ENCODE measurements around the gene SORL1. TPM values are rescaled to one million over a fixed set of nuclear protein-coding genes. Genes with fewer than 3 reads are reported as not detected.

SORL1 gene
- total RNA-seq, 1 donor from 2014 or later, result 11.3 TPM

DNA sequence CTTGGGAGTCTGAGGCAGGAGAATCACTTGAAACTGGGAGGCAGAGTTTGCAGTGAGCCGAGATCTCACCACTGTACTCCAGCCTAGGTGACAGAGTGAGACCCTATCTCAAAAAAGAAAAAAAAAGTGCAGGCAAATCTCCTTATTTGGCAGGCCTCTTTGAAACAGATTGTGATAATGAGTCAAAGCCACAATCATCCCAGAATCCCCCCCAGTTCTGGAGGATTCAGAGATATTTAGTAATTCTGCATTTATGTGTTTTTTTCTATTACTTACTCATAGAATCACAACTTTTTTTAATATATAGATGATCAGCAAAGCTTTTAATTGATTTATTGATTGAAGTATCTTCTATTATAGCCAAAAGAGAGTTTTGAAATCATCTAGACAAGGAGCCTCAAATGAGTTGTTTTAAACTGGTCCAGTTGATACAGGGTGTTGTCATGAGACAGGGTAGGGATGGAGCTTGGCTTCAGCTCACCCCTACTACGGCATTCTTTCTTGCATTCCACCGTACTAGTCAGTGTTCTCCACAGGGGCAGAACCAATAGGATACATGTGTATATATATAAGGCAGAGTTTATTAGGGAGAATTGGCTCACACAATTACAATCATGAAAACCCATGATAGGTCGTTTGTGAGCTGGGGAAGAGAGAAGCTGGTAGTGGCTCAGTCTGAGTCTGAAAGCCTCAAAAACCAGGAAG lies 39.3 kb upstream of the SORL1 start:
- DNase-seq (ENCODE audit: low read depth) (no peak), FAIRE-seq (no peak)
- Histone ChIP-seq H3K36me3 (ENCODE audit: control insufficient read depth, insufficient read depth, low read length) (no peaks in the 10 kb centered on the region), H3K27me3 (ENCODE audit: control insufficient read depth, insufficient read depth, low read length) (no peaks in the 10 kb centered on the region), H3K4me3 (ENCODE audit: low read depth, low read length) (no peak overlapping the region)
- TF ChIP-seq, protein P1, sequence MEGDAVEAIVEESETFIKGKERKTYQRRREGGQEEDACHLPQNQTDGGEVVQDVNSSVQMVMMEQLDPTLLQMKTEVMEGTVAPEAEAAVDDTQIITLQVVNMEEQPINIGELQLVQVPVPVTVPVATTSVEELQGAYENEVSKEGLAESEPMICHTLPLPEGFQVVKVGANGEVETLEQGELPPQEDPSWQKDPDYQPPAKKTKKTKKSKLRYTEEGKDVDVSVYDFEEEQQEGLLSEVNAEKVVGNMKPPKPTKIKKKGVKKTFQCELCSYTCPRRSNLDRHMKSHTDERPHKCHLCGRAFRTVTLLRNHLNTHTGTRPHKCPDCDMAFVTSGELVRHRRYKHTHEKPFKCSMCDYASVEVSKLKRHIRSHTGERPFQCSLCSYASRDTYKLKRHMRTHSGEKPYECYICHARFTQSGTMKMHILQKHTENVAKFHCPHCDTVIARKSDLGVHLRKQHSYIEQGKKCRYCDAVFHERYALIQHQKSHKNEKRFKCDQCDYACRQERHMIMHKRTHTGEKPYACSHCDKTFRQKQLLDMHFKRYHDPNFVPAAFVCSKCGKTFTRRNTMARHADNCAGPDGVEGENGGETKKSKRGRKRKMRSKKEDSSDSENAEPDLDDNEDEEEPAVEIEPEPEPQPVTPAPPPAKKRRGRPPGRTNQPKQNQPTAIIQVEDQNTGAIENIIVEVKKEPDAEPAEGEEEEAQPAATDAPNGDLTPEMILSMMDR (IDR thresholded peaks at IDR 0.05; ENCODE audit: insufficient read depth, low read length, severe bottlenecking), result no peak

DNA sequence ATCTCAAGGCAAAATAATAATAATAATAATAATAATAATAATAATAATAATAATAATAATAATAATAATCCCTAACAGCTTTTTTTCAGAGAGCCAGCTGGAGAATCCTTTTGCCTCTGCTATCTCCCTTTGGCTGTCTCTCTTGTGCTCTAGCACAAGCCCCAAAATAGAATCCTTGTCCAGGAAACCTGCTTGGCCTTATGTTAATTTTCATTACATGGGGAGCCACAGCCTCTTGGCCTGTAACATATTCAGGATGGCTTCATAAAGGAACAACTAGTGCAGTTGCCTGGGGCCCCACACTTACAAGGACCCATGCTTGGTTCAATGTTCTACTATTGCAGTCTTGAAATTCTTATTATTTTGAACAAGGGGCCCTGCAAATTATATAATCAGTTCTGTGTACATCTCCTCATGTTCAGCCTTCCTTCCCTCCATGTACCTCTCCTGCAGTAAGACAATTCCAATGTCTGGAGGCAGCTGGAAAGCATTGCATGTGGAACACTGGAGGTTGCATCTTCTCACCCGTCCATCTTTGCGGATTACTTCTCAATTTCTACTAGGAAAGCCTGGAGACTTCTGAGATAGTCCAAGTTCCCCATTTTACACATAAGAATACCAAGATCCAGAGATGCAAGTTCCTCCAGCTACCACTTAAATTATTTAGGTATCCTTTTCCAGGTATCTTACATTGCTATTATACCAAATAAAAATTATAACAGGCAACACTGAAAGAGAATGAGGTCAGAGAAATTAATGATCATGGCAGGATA lies 37.8 kb upstream of the SORL1 start:
- no peaks in the 10 kb centered on the region for H3K36me3 ChIP-seq (ENCODE audit: control insufficient read depth, insufficient read depth, low read length)
- FAIRE-seq, result no peak
- no peaks in the 10 kb centered on the region for H3K27me3 ChIP-seq (ENCODE audit: control insufficient read depth, insufficient read depth, low read length)
- H3K4me3 ChIP-seq (ENCODE audit: low read depth, low read length), result no peak overlapping the region
- no peak for DNase-seq (ENCODE audit: low read depth)
- TF ChIP-seq, protein P1 (IDR thresholded peaks at IDR 0.05; ENCODE audit: insufficient read depth, low read length, severe bottlenecking), result no peak

DNA sequence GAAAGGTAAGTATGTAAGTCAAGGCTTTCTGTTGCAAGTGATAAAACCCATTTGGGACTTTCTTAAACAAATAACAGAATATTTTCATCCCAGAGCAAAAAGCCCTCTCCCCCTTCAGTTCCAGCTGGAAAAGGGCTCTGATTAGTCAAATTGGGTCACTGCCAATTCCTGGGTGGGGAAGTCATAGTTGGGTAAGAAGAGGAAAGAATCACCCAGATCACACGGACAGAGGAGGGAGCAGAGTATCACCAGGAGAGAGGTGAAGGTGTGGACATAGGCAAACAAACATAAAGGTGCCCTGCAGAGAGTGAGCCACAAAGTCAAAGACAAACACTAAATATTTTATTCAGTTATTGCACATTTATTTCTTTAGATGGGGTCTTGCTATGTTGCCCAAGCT lies 36.3 kb upstream of the SORL1 start:
- H3K36me3 ChIP-seq (ENCODE audit: control insufficient read depth, insufficient read depth, low read length), result no peaks in the 10 kb centered on the region
- no peak overlapping the region for H3K4me3 ChIP-seq (ENCODE audit: low read depth, low read length)
- FAIRE-seq (no peak), DNase-seq (ENCODE audit: low read depth) (peak; percentile 68)
- no peaks in the 10 kb centered on the region for H3K27me3 ChIP-seq (ENCODE audit: control insufficient read depth, insufficient read depth, low read length)
- TF ChIP-seq, protein P1 (IDR thresholded peaks at IDR 0.05; ENCODE audit: insufficient read depth, low read length, severe bottlenecking), result no peak

DNA sequence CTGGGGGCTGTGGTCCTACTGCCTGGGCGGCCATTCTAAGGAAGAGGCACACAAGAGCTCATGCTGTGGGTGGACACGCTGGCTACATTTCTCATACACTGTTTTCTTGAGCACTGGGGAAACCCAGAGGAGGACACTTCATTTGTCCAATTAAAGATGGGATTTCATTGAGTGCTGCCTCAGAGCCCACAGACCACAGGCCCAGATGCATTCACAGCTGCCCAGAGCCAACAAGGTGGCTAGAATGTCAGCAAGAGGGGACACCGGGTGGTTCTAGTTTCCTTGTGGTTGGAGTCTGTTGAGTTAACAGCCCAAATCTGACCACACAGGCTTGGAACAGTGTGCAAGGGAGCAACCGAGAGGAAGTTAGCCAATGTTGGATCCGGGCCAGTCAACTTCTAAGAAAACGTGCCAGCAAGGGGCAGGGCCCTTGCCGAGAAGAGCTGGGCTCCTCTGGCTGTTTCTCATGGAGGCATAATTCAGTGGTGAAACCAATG lies 35.0 kb upstream of the SORL1 start:
- FAIRE-seq (no peak), DNase-seq (ENCODE audit: low read depth) (peak; percentile 77)
- TF ChIP-seq, protein P1 (IDR thresholded peaks at IDR 0.05; ENCODE audit: insufficient read depth, low read length, severe bottlenecking), result no peak
- H3K27me3 ChIP-seq (ENCODE audit: control insufficient read depth, insufficient read depth, low read length), result no peaks in the 10 kb centered on the region
- no peaks in the 10 kb centered on the region for H3K36me3 ChIP-seq (ENCODE audit: control insufficient read depth, insufficient read depth, low read length)
- H3K4me3 ChIP-seq (ENCODE audit: low read depth, low read length), result no peak overlapping the region

DNA sequence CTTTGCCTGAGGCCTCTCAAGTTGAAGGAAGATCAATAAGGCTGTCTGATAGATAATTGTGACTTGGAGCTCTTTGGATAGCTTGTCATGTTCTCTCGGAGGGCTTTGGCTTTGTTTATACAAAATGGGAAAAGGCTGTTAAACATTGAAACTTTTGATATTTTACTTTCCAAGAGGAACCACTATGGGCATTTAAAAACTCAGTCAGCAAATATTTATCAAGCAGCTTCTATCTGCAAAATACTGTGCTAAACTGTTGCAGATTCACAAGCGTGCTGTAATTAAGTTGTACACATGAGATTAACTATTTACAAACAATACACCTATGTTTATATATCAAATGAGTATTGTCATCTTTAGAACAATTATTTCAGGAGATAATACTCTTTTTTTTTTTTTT lies 34.5 kb upstream of the SORL1 start:
- H3K27me3 ChIP-seq (ENCODE audit: control insufficient read depth, insufficient read depth, low read length), result no peaks in the 10 kb centered on the region
- H3K36me3 ChIP-seq (ENCODE audit: control insufficient read depth, insufficient read depth, low read length), result no peaks in the 10 kb centered on the region
- no peak overlapping the region for H3K4me3 ChIP-seq (ENCODE audit: low read depth, low read length)
- TF ChIP-seq, protein P1 (IDR thresholded peaks at IDR 0.05; ENCODE audit: insufficient read depth, low read length, severe bottlenecking), result no peak
- FAIRE-seq (no peak), DNase-seq (ENCODE audit: low read depth) (no peak)
